ENCODE measurements around the gene ARHGEF5.

DNA sequence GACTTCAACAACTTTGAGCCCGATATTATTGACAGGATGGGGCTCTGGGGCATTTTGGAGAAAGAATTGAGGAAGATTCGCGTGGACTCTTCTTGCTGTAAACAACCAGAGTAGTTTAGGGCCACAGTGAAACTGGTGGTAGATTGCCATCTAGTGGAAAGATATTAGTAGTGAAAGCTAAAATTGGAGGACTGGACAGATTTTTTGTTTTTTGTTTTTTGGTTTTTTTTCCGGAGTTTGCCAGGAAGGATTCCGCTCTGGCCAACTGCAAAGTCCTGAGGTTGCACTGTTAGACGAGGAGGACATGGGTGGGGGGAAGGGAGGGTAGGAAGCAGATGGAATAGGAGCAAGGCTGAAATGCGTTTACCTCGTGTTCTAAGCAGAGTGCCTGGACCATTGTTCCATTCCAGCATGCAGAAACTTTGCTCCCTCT lies 36.6 kb downstream of the ARHGEF5 start:
- TF ChIP-seq, protein P1, sequence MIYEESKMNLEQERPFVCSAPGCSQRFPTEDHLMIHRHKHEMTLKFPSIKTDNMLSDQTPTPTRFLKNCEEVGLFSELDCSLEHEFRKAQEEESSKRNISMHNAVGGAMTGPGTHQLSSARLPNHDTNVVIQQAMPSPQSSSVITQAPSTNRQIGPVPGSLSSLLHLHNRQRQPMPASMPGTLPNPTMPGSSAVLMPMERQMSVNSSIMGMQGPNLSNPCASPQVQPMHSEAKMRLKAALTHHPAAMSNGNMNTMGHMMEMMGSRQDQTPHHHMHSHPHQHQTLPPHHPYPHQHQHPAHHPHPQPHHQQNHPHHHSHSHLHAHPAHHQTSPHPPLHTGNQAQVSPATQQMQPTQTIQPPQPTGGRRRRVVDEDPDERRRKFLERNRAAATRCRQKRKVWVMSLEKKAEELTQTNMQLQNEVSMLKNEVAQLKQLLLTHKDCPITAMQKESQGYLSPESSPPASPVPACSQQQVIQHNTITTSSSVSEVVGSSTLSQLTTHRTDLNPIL (CRISPR knock-in tag; IDR thresholded peaks at IDR 0.05; ENCODE audit: low read depth) = no peak
- TF ChIP-seq TOX (CRISPR knock-in tag; IDR thresholded peaks at IDR 0.05; ENCODE audit: borderline replicate concordance) = no peak
- no peak for TF ChIP-seq ZFP30 (CRISPR knock-in tag; IDR thresholded peaks at IDR 0.05)
- no peak for TF ChIP-seq BACH2 (CRISPR knock-in tag; IDR thresholded peaks at IDR 0.05; ENCODE audit: borderline replicate concordance)
- TF ChIP-seq PATZ1 (CRISPR knock-in tag; IDR thresholded peaks at IDR 0.05; ENCODE audit: borderline replicate concordance) = no peak

Data from SK-N-SH treated with all-trans-retinoic acid at 6 μM for 48 hours (cell line).